B cell (primary cell): Measurements from ENCODE around the gene C3orf49.

Source experiments
- EZH2 ChIP-seq: IDR thresholded peaks from 2 replicates; pipeline ENCODE4 v1.6.1; 2012; ENCODE audit warnings: borderline replicate concordance, low read depth, mild to moderate bottlenecking, moderate library complexity, low read length; ENCODE audit not compliant: insufficient read depth, poor library complexity, severe bottlenecking
- TF ChIP-seq, protein P1 (sequence below): fragments of 200-600 bp; IDR thresholded peaks from one replicate; pipeline ENCODE4 v1.8.0; 2022; ENCODE audit warnings: antibody characterized with exemption, mild to moderate bottlenecking

DNA sequence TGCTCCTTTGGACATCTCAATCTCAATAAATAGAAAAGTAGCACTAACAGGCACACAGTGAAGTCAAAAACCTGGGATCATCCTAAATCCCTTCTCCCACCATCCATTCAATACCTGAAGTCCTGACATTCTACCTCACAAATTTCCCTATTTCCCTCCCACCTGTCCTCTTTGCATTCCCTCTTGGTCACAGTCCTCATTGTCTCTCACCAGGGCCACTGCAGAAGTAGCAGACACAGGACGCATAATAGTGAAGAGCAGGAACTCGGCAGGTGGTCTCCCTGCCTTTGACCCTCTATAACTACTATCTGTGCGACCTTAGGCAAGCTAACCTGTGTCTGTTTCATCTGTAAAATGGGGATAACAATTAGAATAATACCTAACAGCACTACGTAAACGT lies 42.2 kb downstream of the C3orf49 start:
- TF ChIP-seq, protein P1, sequence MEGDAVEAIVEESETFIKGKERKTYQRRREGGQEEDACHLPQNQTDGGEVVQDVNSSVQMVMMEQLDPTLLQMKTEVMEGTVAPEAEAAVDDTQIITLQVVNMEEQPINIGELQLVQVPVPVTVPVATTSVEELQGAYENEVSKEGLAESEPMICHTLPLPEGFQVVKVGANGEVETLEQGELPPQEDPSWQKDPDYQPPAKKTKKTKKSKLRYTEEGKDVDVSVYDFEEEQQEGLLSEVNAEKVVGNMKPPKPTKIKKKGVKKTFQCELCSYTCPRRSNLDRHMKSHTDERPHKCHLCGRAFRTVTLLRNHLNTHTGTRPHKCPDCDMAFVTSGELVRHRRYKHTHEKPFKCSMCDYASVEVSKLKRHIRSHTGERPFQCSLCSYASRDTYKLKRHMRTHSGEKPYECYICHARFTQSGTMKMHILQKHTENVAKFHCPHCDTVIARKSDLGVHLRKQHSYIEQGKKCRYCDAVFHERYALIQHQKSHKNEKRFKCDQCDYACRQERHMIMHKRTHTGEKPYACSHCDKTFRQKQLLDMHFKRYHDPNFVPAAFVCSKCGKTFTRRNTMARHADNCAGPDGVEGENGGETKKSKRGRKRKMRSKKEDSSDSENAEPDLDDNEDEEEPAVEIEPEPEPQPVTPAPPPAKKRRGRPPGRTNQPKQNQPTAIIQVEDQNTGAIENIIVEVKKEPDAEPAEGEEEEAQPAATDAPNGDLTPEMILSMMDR, result no peak
- TF ChIP-seq EZH2, result no peak
